Measurements from ENCODE around the gene ZNF684. TPM values are rescaled to one million over a fixed set of nuclear protein-coding genes. Genes with fewer than 3 reads are reported as not detected.

The ZNF684 gene
- total RNA-seq, 1 donor from 2014 or later, result 0.85 TPM

DNA sequence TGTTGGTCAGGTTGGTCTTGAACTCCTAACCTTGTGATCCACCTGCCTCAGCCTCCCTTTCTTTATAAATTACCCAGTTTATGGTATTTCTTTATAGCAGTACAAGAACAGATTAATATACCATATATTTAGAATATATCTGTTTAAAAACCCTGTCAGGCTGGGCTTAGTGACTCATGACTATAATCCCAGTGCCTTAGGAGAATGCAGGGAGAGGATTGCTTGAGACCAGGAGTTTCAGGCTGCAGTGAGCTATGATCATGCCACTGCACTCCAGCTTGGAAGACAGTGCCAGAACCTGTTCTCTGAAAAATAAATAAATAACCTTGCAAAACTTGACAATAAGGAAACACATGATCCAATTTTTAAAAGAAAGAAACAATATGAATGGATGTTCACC, 43.9 kb downstream of the ZNF684 start:
- no peaks in the 10 kb centered on the region for H3K36me3 ChIP-seq
- H3K27ac ChIP-seq, result no peak overlapping the region
- H3K9me3 ChIP-seq, result no peaks in the 10 kb centered on the region
- no peaks in the 10 kb centered on the region for H3K4me1 ChIP-seq
- intact Hi-C loops (cut with DNase I), result no loop called here
- no peaks in the 10 kb centered on the region for H3K27me3 ChIP-seq
- no peak for DNase-seq (ENCODE audit: low spot score in 2 of 2)
- no peak overlapping the region for H3K4me3 ChIP-seq
- TF ChIP-seq, protein P1, sequence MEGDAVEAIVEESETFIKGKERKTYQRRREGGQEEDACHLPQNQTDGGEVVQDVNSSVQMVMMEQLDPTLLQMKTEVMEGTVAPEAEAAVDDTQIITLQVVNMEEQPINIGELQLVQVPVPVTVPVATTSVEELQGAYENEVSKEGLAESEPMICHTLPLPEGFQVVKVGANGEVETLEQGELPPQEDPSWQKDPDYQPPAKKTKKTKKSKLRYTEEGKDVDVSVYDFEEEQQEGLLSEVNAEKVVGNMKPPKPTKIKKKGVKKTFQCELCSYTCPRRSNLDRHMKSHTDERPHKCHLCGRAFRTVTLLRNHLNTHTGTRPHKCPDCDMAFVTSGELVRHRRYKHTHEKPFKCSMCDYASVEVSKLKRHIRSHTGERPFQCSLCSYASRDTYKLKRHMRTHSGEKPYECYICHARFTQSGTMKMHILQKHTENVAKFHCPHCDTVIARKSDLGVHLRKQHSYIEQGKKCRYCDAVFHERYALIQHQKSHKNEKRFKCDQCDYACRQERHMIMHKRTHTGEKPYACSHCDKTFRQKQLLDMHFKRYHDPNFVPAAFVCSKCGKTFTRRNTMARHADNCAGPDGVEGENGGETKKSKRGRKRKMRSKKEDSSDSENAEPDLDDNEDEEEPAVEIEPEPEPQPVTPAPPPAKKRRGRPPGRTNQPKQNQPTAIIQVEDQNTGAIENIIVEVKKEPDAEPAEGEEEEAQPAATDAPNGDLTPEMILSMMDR (IDR thresholded peaks at IDR 0.05), result no peak

DNA sequence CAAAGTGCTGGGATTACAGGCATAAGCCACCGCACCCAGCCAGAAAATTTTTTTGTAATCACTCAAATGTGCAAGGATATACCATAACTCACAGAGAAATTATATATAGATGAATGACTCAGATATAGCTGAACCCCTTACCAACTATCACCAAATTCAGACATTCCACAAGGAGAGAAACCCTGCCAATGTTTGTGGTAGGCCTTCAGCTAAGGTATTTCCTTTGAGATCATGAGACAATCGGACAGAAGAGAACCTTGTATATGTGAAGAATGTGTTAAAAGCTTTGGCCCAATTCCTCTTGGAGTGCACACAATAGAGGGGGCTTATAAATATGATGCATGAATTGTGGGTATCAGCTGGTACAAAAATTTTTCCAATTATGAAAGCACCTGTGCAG, 50.7 kb downstream of the ZNF684 start:
- H3K9me3 ChIP-seq, result no peaks in the 10 kb centered on the region
- intact Hi-C loops (cut with DNase I), result no loop called here
- no peak overlapping the region for H3K27ac ChIP-seq
- no peaks in the 10 kb centered on the region for H3K36me3 ChIP-seq
- H3K4me1 ChIP-seq, result peaks cover 0 to 10% of the 10 kb centered on the region in 2 donors
- TF ChIP-seq, protein P1 (IDR thresholded peaks at IDR 0.05), result no peak
- H3K27me3 ChIP-seq, result no peaks in the 10 kb centered on the region
- no peak overlapping the region for H3K4me3 ChIP-seq
- no peak for DNase-seq (ENCODE audit: low spot score in 2 of 2)

DNA sequence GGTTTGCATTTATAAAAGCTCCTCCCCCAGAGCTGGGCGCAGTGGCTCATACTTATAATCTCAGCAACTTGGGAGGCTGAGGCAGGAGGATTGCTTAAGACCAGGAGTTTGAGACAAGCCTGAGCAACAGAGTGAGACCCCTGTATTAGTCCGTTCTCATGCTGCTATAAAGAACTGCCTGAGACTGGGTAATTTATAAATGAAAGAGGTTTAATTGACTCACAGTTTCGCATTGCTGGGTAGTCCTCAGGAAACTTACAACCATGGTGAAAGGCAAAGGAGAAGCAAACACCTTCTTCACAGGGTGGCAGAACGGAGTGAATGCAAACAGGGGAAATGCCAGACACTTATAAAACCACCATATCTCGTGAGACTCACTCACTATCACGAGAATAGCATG, 52.5 kb downstream of the ZNF684 start:
- TF ChIP-seq, protein P1 (IDR thresholded peaks at IDR 0.05), result no peak
- Histone ChIP-seq H3K4me3 (no peak overlapping the region), H3K4me1 (peaks cover 0 to 10% of the 10 kb centered on the region in 2 donors), H3K9me3 (no peaks in the 10 kb centered on the region), H3K36me3 (no peaks in the 10 kb centered on the region), H3K27me3 (no peaks in the 10 kb centered on the region), H3K27ac (no peak overlapping the region)
- DNase-seq (ENCODE audit: low spot score in 2 of 2), result no peak
- intact Hi-C loops (cut with DNase I), result no loop called here

DNA sequence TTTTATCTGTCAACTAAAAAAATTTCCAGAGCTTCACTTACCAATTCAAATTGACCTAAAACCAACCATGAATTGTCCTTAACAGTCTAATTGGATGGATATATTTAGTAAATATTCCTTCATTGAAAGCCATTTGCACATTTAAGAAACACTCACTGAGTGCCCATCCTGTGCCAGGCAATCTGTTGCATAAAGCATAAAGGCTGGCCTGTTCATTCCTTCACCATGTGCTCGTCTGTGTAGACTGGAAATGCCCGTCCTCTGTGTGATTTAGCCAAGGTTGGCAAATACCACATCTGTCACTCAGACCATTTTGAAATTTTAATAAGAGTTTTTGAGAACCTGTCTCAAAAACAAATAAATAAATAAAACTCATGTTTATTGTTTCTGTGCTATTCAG, 57.1 kb downstream of the ZNF684 start:
- no peak overlapping the region for H3K27ac ChIP-seq
- intact Hi-C loops (cut with DNase I), result no loop called here
- no peaks in the 10 kb centered on the region for H3K36me3 ChIP-seq
- no peak for DNase-seq (ENCODE audit: low spot score in 2 of 2)
- H3K27me3 ChIP-seq, result no peaks in the 10 kb centered on the region
- H3K4me3 ChIP-seq, result no peak overlapping the region
- H3K4me1 ChIP-seq, result peaks cover 0 to 5% of the 10 kb centered on the region in 2 donors
- TF ChIP-seq, protein P1 (IDR thresholded peaks at IDR 0.05), result no peak
- no peaks in the 10 kb centered on the region for H3K9me3 ChIP-seq

DNA sequence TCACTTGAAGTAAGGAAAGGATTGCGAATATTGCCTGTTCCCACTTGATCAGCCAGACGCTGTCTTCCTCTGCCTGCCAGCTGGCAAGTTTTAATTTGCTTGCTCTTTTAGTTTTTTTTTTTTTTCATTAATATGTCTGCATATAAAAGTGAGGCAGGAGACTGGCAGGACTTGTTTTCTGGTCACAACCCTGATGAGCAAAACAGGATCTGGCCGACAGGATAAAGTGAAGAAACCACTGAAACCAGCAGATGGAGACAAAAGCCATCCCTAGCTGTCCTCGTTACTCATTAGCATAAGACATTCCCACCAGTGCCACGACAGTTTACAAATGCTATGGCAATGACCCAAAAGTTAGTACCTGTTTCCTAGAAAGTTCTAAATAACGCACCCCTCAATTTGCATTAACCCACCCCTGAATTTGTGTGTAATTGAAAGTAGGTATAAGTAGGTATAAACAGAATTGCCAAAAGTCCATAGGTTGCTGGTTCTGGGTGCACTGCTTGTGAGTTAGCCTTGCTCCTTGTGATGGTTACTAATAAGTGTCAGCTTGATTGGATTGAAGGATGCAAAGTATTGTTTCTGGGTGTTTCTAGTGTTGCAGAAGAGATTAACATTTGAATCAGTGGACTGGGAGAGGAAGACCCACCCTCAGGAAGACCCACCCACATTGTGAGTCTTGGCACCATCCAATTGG, 60.8 kb downstream of the ZNF684 start:
- H3K4me1 ChIP-seq, result no peaks in the 10 kb centered on the region
- intact Hi-C loops (cut with DNase I), result no loop called here

More for the DNA sequence above, 60.8 kb downstream of the ZNF684 start:
- Histone ChIP-seq H3K27me3 (no peaks in the 10 kb centered on the region), H3K4me3 (no peak overlapping the region), H3K9me3 (no peaks in the 10 kb centered on the region), H3K36me3 (no peaks in the 10 kb centered on the region), H3K27ac (no peak overlapping the region)
- DNase-seq (ENCODE audit: low spot score in 2 of 2), result no peak
- TF ChIP-seq, protein P1 (IDR thresholded peaks at IDR 0.05), result peak in 2 of 3 experiments; percentile 3 to 27

Measured in ascending aorta (tissue), 2 donors.